ENCODE data around the gene CHRNE. TPM values are rescaled to one million over a fixed set of nuclear protein-coding genes. Genes with fewer than 3 reads are reported as not detected.
A peak's percentile ranks its signal among the peaks of the same experiment; 100 is the strongest.

Gene CHRNE
- total and polyA plus RNA-seq, 2 of the 4 experiments (the other 2 are of a cell fraction), result under 0.01 to 0.21 TPM

DNA sequence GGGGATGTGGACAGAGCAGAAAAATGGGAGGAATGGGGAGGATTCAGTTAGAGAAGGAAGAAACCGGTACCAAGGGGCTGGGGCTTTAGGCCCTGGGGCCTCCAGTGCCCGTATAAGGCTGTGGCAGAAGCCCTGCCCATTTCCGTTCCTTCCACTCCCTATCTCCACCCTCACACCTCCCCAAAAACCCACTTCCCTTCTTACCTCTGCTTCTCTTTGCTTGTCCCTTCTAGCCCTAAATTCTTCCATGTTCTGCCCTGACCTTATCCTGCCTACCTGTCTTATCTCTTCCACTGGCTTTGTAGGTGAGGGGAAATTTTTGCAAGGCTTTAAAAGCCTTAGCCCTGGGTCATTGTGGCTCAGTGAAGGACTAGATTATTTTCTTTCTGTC, 41.3 kb upstream of the CHRNE start:
- ChIA-PET CTCF (no interaction called here), POLR2A (ENCODE audit: unreplicated experiment) (interaction anchor here (2.2 kb wide), 1 partner anchor 23 kb away, joined by 6 read pairs; the partner anchor contains the start of gene SPAG7)
- Histone ChIP-seq H3K79me1 (ENCODE audit: low read depth in 1 of 2, low read length in 2 of 2) (peaks cover 14 to 49% of the 10 kb centered on the region in 2 experiments; a peak in 3 of 4 replicates), H2BK15ac (ENCODE audit: low read depth, low read length) (no peak overlapping the region), H3K27ac (ENCODE audit: insufficient read depth, low read length) (no peak overlapping the region), H4K8ac (ENCODE audit: low read depth in 2 of 2, low read length in 2 of 2) (no peak overlapping the region; a peak in 1 of 4 replicates), H3K4me3 (ENCODE audit: insufficient read depth, low read depth, low read length) (no peak overlapping the region), H3K9ac (ENCODE audit: low read depth, low read length) (no peak overlapping the region), H3K4me2 (ENCODE audit: low read depth, low read length) (no peak overlapping the region), H2AK9ac (replicated peaks; ENCODE audit: low read depth, low read length, poor library complexity) (no peak overlapping the region), H2BK120ac (ENCODE audit: low read depth, low read length) (no peak overlapping the region), H2AFZ (replicated peaks; ENCODE audit: low read length, poor library complexity) (no peak overlapping the region), H2BK20ac (ENCODE audit: low read depth, low read length) (no peak overlapping the region), H3K9me1 (ENCODE audit: insufficient read depth, low read length) (peaks cover 7% of the 10 kb centered on the region; the same call in 1 of the 2 replicates), H3K27me3 (ENCODE audit: control insufficient read depth, insufficient read depth, low read length) (no peaks in the 10 kb centered on the region), H2AK5ac (ENCODE audit: low read depth, low read length) (no peak overlapping the region), H3K9me3 (ENCODE audit: control insufficient read depth, insufficient read depth, low read length) (no peaks in the 10 kb centered on the region), H3K18ac (ENCODE audit: low read depth, low read length) (no peak overlapping the region), H3K36me3 (ENCODE audit: control insufficient read depth, insufficient read depth, low read length) (peaks cover 41% of the 10 kb centered on the region), H3K14ac (replicated peaks; ENCODE audit: low read depth, low read length) (no peak overlapping the region), H3K23ac (ENCODE audit: low read depth, low read length) (0 out of 2 replicates have a peak overlapping the region, but pooled peaks have one; percentile 41), H3K4ac (ENCODE audit: low read depth, low read length) (no peak overlapping the region), H3K56ac (ENCODE audit: extremely low read depth, insufficient read depth, low read length) (no peak overlapping the region), H4K91ac (ENCODE audit: insufficient read depth, low read depth, low read length) (no peak overlapping the region), H2BK5ac (ENCODE audit: low read depth, low read length, poor library complexity, severe bottlenecking) (peak overlapping the region; percentile 22), H4K5ac (ENCODE audit: low read depth, low read length) (no peak overlapping the region), H3K4me1 (ENCODE audit: control insufficient read depth, insufficient read depth, low read length) (peaks cover 12% of the 10 kb centered on the region), H4K20me1 (ENCODE audit: insufficient read depth, low read length) (peaks cover 68% of the 10 kb centered on the region)
- dilution Hi-C loops (cut with HindIII; ENCODE audit: low sequenced_read_pairs, unreplicated experiment) (no loop called here), in situ Hi-C loops (cut with MboI; ENCODE audit: low sequenced_read_pairs) (no loop called here), intact Hi-C loops (cut with micrococcal nuclease) (no loop called here)
- ATAC-seq (ENCODE audit: low read depth) (no peak), DNase-seq (no peak)
- TF ChIP-seq NFE2L2 (IDR thresholded peaks at IDR 0.05; ENCODE audit: low read depth, low read length) (no peak), POLR2A (IDR thresholded peaks at IDR 0.05; ENCODE audit: low read depth, low read length) (peak; percentile 14; the same call in 1 of the 2 replicates), FOS (IDR thresholded peaks at IDR 0.05; ENCODE audit: low read depth, low read length) (no peak)
- TF ChIP-seq, protein P1, sequence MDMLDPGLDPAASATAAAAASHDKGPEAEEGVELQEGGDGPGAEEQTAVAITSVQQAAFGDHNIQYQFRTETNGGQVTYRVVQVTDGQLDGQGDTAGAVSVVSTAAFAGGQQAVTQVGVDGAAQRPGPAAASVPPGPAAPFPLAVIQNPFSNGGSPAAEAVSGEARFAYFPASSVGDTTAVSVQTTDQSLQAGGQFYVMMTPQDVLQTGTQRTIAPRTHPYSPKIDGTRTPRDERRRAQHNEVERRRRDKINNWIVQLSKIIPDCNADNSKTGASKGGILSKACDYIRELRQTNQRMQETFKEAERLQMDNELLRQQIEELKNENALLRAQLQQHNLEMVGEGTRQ (IDR thresholded peaks at IDR 0.05; ENCODE audit: low read depth, low read length), result no peak
- WGBS, 2 experiments (ENCODE audit: extremely low coverage in 2 of 2, insufficient read length in 1 of 2), result no CpG with 5 or more reads among the region's 3 CpGs
- no TSS peak for BruUV-seq (replicated peaks)
